Measurements from ENCODE around the gene UBN1. TPM values are rescaled to one million over a fixed set of nuclear protein-coding genes. Genes with fewer than 3 reads are reported as not detected.

UBN1 gene
- total and polyA plus RNA-seq, 2 donors (not counting 3 experiments of a cell fraction or from before 2014, with no cell fraction given), result 26.0 to 44.8 TPM

DNA sequence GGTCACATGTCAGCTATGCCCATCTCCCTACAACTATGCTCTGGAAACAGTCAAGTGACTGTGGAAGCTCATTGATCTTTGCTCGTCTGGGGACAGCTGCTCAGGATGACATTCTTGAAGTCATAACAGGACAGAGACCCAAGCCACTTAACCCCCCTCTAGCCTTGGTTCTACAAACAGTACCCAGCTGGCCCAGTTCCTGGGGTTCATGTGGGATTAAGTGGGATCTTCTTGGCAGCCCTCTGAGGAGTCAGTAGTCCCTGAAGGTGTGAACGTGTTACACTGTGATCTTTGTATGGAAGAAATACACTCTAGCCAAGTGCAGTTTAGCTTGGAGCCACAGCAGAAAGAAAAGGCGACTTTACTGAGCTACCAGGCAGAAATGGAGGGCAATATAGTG is 25.8 kb downstream of the UBN1 start:
- H3K4me2 ChIP-seq (ENCODE audit: insufficient read depth, low read length), result no peak overlapping the region
- H3K27me3 ChIP-seq (ENCODE audit: control insufficient read depth in 2 of 2, insufficient read depth in 2 of 2, low read length in 2 of 2), result no peaks in the 10 kb centered on the region
- dilution Hi-C loops (cut with MboI; ENCODE audit: extremely low pct_ligation_motif_present, low sequenced_read_pairs) (no loop called here), intact Hi-C loops (cut with micrococcal nuclease) (no loop called here)
- no peak overlapping the region for H3K27ac ChIP-seq (ENCODE audit: insufficient read depth, low read depth, low read length)
- CTCF ChIA-PET, result interaction anchor here (1.2 to 1.3 kb wide), 2 partner anchors 16 to 84 kb away, joined by 3 read pairs; no protein-coding TSS in a partner anchor
- FAIRE-seq (no peak), DNase-seq (ENCODE audit: low read depth, low spot score) (no peak)
- H4K20me1 ChIP-seq (replicated peaks; ENCODE audit: control insufficient read depth, extremely low read depth, insufficient read depth, low read length), result no peaks in the 10 kb centered on the region
- TF ChIP-seq EZH2 (IDR thresholded peaks at IDR 0.05; ENCODE audit: borderline replicate concordance, low read depth, low read length, severe bottlenecking) (no peak), FOS (IDR thresholded peaks at IDR 0.05; ENCODE audit: borderline replicate concordance, insufficient read depth, low read length) (no peak), MYC (IDR thresholded peaks at IDR 0.05; ENCODE audit: low read depth, low read length) (no peak), GATA2 (IDR thresholded peaks at IDR 0.05; ENCODE audit: insufficient read depth, insufficient read length, low read depth, low read length) (no peak), JUN (IDR thresholded peaks at IDR 0.05; ENCODE audit: borderline replicate concordance, insufficient read depth, insufficient read length, low read depth) (no peak), POLR2A (IDR thresholded peaks at IDR 0.05; ENCODE audit: low read depth, low read length) (no peak), POLR2AphosphoS5 (IDR thresholded peaks at IDR 0.05; ENCODE audit: insufficient read depth, low read depth, low read length) (no peak)
- TF ChIP-seq, protein P1, sequence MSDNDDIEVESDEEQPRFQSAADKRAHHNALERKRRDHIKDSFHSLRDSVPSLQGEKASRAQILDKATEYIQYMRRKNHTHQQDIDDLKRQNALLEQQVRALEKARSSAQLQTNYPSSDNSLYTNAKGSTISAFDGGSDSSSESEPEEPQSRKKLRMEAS (IDR thresholded peaks at IDR 0.05; ENCODE audit: insufficient read depth, insufficient read length), result no peak
- TF ChIP-seq, protein P2, sequence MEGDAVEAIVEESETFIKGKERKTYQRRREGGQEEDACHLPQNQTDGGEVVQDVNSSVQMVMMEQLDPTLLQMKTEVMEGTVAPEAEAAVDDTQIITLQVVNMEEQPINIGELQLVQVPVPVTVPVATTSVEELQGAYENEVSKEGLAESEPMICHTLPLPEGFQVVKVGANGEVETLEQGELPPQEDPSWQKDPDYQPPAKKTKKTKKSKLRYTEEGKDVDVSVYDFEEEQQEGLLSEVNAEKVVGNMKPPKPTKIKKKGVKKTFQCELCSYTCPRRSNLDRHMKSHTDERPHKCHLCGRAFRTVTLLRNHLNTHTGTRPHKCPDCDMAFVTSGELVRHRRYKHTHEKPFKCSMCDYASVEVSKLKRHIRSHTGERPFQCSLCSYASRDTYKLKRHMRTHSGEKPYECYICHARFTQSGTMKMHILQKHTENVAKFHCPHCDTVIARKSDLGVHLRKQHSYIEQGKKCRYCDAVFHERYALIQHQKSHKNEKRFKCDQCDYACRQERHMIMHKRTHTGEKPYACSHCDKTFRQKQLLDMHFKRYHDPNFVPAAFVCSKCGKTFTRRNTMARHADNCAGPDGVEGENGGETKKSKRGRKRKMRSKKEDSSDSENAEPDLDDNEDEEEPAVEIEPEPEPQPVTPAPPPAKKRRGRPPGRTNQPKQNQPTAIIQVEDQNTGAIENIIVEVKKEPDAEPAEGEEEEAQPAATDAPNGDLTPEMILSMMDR (IDR thresholded peaks at IDR 0.05; ENCODE audit: extremely low read depth in 1 of 2, insufficient read depth in 1 of 2, low read depth in 1 of 2, low read length in 2 of 2), result no peak
- POLR2A ChIA-PET, result no interaction called here
- H2AFZ ChIP-seq (ENCODE audit: low read depth, low read length), result no peak overlapping the region
- no peaks in the 10 kb centered on the region for H3K9me3 ChIP-seq (replicated peaks; ENCODE audit: control insufficient read depth, insufficient read depth, low read length)
- no peak overlapping the region for H3K4me3 ChIP-seq (replicated peaks in 1 of 3; ENCODE audit: insufficient read depth in 1 of 3, low read depth in 1 of 3, low read length in 3 of 3)
- H3K79me2 ChIP-seq (ENCODE audit: control insufficient read depth, insufficient read depth, low read length), result peaks cover 13% of the 10 kb centered on the region
- no TSS peak for BruUV-seq (replicated peaks)
- H3K9me1 ChIP-seq (replicated peaks; ENCODE audit: control insufficient read depth, extremely low read depth, insufficient read depth, low read length), result no peaks in the 10 kb centered on the region
- no peak overlapping the region for H3K9ac ChIP-seq (replicated peaks; ENCODE audit: extremely low read depth, insufficient read depth, low read length)
- no peaks in the 10 kb centered on the region for H3K4me1 ChIP-seq (ENCODE audit: control insufficient read depth, extremely low read depth, insufficient read depth, low read length)
- peaks cover 28 to 57% of the 10 kb centered on the region in 2 experiments for H3K36me3 ChIP-seq (ENCODE audit: control insufficient read depth in 2 of 2, extremely low read depth in 1 of 2, insufficient read depth in 2 of 2, low read length in 2 of 2)

Data from endothelial cell of umbilical vein (primary cell).